ENCODE measurements around the gene TCF23.
"Not testable (repeated sequence)": the region's sequence is repeated elsewhere in the genome, so short reads cannot be mapped to it uniquely, and the experiment has no call there.

Gene TCF23

DNA sequence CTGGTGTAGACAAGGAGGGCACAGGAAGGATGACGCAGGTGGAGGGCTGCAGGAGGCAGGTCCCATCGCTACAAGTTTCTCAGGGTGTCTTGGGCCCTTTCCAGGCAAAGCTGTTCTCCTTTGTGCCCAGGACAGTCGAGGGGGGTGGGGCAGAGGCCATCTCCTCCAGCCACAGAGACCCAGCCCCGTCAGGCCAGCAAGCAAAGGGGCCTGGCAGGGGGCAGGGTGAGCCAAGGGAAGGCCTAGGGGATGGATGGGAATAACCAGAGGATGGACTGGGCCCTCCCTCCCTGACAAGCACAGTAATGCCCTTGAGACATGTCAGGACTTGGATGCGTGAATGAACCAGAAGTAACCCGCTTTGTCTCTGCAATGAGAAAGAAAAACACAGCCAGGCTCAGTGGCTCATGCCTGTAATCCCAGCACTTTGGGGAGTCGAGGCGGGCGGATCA is 6.3 kb downstream of the TCF23 start:
- no peak for DNase-seq

- DNase-seq = no peak
Observed at GRCh38 chr2:27158468-27158867, 9.7 kb downstream of the TCF23 start.

GRCh38 chr2:27159271-27159670 is 10.5 kb downstream of the TCF23 start:
- DNase-seq = no peak

- DNase-seq = no peak
Observed at GRCh38 chr2:27160191-27160590, 11.4 kb downstream of the TCF23 start.

DNA sequence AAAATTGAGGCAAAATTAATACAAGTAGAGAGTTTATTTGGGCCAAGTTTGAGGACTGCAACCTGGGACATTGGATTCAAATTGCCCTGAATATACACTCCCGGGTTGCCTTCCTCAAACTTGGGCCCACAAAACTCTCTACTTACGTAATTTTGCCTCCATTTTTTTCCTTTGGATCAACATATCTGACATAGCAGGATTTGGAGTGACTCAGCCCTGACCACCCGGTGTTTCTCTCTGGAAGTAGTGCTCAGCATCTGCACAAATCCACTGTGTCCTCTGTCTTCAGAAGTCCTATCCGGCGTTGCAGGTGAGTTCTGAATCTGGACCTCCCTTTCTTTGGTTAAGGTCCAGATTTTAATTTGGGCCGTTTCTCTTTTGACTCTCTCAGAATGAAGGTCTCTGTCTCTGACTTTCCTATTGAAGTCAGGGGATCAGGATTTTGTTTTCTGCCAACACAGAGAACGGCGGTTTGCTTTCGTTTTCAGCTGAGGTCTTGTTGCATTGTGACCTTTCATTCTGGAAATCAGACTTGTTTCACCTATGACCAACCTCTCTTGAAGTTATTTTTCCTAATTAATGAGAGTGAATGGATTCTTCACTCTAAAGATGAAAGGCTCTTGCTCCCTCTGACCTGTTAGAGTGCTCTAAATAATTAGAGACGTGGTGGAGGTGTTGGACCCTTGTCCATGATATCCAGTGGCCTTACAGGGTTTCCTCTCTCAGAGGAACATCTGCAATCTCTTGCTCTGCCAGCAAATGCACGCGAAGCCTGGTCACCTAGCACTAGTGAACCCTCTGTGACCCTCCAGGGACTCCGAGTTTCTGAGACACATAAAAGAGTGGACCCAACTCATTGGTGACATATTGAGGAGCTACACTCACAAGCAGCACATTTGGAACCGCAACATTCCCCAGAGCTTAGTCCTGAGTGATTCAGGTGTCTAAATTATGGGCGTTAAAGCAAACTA is 13.6 kb downstream of the TCF23 start:
- DNase-seq = no peak

DNA sequence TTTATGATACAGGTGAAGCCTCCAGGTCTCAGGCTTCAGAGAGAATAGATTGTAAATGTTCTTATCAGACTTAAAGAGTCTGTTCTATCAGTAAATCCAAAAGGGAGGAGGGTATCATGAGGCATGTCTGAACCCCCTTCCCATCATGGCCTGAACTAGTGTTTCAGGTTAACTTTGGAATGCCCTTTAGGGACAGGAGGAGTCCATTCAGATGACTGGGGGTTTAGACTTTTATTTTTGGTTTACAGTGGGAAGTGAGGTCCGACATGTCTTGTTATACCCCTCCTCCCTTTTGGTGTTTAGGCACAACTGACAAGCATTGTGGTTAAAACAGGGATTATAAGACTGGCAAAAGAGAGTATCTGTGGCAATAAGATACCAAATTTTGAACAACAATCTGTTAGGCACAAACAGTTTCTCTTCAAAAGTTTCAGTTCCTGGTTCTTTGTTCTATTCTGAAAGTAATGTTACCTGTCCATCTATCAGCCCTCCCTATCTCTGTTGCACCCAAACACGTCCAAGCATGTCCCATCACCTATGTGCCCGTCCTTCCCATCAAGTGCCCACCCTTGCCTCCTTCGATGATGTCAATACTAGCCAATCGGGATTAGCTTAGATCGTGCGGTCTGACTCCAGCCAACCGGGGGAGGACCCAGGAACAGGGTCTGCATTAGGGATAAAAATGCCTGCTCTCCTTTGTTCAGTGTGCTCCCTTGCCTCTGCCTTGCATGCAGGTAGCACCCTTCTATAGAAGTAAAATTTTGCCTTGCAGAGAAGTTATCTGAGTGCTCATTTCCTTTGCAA is 16.4 kb downstream of the TCF23 start:
- DNase-seq = no peak

DNA sequence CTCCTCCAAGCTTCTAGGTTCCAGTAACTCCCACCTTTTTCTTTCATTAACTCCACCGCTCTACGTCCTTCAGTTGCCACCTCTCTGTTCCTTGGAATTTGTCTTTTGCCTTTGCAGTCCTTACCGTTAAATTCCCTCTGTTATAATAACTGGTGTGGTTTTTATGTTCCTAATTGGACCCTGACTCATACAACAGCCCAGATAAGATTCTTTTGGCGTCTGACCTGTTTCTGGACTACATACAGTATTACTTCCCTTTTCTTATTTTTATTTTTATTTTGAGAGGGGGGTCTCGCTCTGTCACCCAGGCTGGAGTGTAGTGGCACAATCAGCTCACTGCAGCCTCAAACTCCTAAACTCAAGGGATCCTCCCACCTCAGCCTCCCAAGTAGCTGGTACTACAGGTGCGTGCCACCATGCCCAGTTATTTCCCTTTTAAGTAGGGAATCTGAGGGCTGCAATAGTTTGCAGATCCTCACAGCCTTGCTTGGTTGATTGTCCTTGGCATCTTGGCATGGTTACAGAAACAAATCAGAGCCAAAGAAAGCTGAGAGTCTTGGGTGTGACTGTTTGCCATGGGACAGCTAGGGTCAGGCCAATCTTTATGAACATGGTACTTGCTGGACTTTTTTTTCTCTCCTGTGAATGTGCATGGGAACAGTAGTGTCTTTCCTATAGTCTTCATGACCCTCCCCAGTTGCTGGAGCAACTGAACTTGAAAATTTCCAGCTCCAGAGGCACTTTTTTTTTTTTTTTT is 22.0 kb downstream of the TCF23 start:
- no peak for DNase-seq

GRCh38 chr2:27171351-27171848 is 22.6 kb downstream of the TCF23 start:
- no peak for DNase-seq

GRCh38 chr2:27174638-27175037 is 25.8 kb downstream of the TCF23 start:
- DNase-seq = no peak

GRCh38 chr2:27175330-27175729 is 26.5 kb downstream of the TCF23 start:
- DNase-seq = no peak

DNA sequence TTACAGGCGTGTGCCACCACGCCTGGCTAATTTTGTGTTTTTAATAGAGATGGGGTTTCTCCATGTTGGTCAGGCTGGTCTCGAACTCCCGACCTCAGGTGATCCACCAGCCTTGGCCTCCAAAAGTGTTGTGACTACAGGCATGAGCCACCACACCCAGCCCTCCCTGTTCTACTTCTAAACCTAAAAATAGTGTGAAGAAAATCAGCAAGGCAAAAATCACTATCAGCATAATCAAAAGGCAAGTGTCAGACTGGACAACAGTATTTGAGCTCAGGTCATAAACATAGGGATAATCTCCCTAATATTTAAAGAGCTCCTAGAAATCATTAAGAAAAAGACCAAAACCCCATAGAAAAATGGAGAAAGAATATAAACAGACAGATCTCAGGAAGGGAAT is 27.0 kb downstream of the TCF23 start:
- not testable (repeated sequence) for DNase-seq

GRCh38 chr2:27177441-27178351 is 28.9 kb downstream of the TCF23 start:
- DNase-seq = no peak

DNA sequence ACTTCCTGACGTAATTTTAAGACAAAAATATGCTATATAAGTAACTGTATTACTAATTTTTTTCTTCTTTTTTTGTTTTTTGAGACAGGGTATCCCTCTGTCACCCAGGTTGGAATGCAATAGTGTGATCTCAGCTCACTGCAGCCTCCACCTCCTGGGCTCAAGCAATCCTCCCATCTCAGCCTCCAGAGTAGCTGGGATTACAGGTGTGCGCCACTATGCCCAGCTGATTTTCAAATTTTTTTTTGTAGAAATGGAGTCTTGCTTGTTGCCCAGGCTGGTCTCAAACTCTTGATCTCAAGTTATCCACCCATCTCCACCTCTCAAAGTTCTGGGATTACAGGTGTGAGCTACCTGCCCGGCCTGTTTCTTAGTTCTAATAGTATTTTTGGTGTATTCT is 29.7 kb downstream of the TCF23 start:
- no peak for DNase-seq

DNA sequence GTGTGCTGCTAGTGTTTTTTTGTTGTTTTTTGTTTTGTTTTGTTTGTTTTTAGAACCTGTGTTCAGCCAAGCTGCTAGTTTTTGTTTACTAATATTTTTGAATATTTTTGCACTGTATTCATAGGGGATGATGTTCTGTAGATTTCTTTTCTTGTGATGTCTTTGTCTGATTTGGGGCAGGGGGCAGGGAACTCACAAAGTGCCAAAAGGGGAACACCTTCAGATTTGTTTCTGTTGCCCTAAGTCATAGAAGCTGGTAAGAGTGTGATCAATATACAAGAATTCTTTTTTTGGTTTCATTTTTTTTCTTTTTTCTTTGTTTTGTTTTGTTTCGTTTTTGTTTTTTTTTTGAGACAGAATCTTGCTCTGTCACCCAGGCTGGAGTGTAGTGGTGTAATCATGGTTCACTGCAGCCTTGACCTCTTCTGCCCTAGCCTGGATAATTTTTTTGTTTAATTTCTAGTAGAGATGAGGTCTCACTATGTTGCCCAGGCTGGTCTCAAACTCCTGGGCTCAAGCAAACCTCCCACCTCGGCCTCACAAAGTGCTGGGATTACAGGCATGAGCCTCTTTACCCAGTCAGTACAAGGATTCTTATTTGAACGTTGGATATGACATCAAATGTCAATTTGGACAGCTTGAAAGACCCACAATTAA is 30.7 kb downstream of the TCF23 start:
- DNase-seq = no peak

- no peak for DNase-seq
Observed at GRCh38 chr2:27182346-27182745, 33.5 kb downstream of the TCF23 start.

DNA sequence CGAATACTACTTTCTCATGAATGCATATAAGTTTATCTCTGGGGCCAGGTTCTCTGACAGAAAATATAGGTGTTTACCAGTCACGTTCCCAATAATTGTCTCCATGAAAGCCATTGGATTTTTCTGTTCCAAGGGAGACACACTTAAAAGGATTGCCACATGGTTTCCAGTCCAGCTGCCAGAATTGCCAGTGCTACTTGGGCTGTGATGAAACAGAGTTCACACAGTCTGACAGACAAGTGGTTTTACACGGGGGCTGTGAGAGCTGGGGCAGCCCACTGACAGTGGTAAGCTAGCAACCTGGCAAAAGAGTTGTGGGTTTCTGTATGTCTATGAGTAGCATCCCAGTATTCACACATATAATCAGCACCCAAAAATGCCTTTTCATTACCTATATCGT is 35.3 kb downstream of the TCF23 start:
- no peak for DNase-seq

- no peak for DNase-seq
Observed at GRCh38 chr2:27185331-27186026, 36.7 kb downstream of the TCF23 start.

DNA sequence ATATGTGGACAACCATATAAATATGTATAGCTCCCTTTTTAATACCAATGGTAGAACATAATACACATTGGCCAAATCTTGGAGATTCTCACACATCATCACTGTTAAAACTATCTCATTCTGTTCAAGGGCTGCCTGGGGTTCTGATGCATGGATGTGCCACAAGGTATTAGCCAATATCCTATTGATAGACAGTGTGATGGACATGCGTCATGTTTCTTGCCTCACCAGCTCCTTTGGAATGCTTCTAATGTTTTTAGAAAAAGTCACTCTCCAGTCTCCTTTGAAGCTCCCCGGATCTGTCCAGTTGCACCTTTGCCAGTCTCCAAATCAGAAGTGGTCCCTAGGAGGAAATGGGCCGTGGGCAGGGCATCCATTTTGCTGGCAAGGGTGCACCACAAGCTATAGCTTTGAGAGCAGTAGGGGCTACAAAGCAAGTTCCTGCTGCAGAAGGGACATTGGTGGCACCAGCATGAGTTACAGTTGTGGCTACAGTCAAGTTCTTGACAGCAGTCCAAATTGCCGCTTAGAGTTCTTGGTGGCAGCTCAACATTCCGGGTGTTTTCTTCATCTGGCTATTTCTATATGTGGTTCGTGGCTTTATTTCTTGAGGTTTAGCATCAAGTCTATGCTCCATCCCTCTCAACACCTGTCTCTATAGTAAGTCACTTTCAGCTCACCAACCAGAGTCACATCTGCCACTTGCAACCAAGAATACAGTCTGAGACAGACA is 38.0 kb downstream of the TCF23 start:
- DNase-seq = no peak

- no peak for DNase-seq
Observed at GRCh38 chr2:27189989-27190388, 41.2 kb downstream of the TCF23 start.
